Thyroid gland (tissue), 4 donors: Measurements from ENCODE around the gene DLG2. TPM values are rescaled to one million over a fixed set of nuclear protein-coding genes. Genes with fewer than 3 reads are reported as not detected.

Experiments
- DNase-seq, 2 donors: peaks; one replicate each; pipeline ENCODE4 v3.0.0-alpha.2; 2019
- H3K27ac ChIP-seq, 3 donors: fragments of 200-600 bp; sonication (generic); 1 replicate in 2 of 3; 2 replicates in 1 of 3; pipeline ENCODE4 v1.5.1; 2016 to 2019; ENCODE audit warnings: mild to moderate bottlenecking in 1 of 3, moderate library complexity in 1 of 3
- H3K27me3 ChIP-seq: fragments of 200-600 bp; sonication (generic); one replicate; pipeline ENCODE4 v1.5.1; 2019
- H3K36me3 ChIP-seq, 2 donors: fragments of 200-600 bp; sonication (generic); one replicate each; pipeline ENCODE4 v1.5.1; 2016 to 2019
- H3K4me1 ChIP-seq, 2 donors: fragments of 200-600 bp; sonication (generic); one replicate each; pipeline ENCODE4 v1.5.1; 2017 to 2019
- H3K4me3 ChIP-seq, 3 donors: fragments of 200-600 bp; sonication (generic); replicated peaks in 1 of 3; 1 replicate in 2 of 3; 2 replicates in 1 of 3; pipeline ENCODE4 v1.5.1; 2016; ENCODE audit warnings: mild to moderate bottlenecking in 1 of 3
- H3K9me3 ChIP-seq: fragments of 200-600 bp; sonication (generic); one replicate; pipeline ENCODE4 v1.5.1; 2017
- POLR2A ChIP-seq, 2 donors: fragments of 450-650 bp; IDR thresholded peaks; one replicate each; pipeline ENCODE4 v1.6.1; 2017; ENCODE audit warnings: antibody characterized with exemption in 2 of 2, mild to moderate bottlenecking in 2 of 2, moderate library complexity in 1 of 2
- WGBS, 2 donors: methylation state at CpG; one replicate each; pipeline ENCODE4 v1.1.5; 2017; 5-methylcytosine and 5-hydroxymethylcytosine counted together
- intact Hi-C: fragments of 100-400 bp; cut with DNase I; formaldehyde crosslinking; loops from one replicate; pipeline ENCODE4 v1.15.1; 2023
- total RNA-seq, 4 donors: library from RNA; depleted of rRNA; stranded (reverse); fragments of >200 nt; gene quantifications; one replicate each; pipeline ENCODE4 v1.2.3, GENCODE V29; 2016
- TF ChIP-seq, protein P1 (sequence below), 6 experiments: fragments of 200-600 bp in 3 of 6; fragments of 450-650 bp in 3 of 6; sonication (generic) in 3 of 6; IDR thresholded peaks; one replicate each; pipeline ENCODE4 v1.5.1; 2016 to 2019; ENCODE audit warnings: antibody characterized with exemption in 6 of 6, mild to moderate bottlenecking in 2 of 6, inconsistent platforms in 1 of 6, moderate library complexity in 1 of 6

Gene DLG2
- total RNA-seq, 4 donors from 2014 or later, result 29.4 to 79.4 (median 42.4) TPM

DNA sequence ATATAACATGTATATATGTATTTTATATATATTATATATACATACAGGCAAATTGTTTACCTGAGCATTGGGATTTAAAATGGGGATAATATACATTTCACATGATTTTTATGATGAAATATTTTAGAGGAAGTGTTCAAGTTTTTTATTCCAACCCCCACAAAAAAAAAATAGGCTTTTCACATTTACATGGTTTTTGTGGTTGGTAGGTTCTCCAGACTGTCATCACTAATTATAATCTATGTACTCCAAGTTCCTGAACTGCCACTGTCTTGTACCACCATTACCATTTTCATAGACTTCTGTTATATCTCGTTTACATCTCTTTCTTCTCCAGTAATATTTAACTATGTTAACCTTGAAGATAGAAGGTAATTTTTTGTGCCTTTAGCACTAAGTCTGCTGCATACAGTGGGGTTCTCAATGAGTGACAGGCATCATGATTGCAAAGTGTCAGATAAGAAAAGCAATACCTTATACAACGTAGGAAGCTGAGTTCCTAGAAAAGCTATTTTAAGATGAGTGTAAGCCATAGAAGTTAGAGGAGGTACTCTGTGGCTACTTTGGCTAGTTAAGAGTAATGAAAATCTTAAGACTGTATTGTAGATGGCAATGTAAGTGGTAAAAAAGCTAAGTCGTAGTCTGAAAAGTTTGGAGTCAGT lies 25.8 kb upstream of the DLG2 start:
- intact Hi-C loops, result no loop called here
- Histone ChIP-seq H3K4me3 (no peak overlapping the region), H3K36me3 (no peaks in the 10 kb centered on the region), H3K27me3 (no peaks in the 10 kb centered on the region), H3K4me1 (peaks cover 4 to 12% of the 10 kb centered on the region in 2 donors), H3K27ac (no peak overlapping the region), H3K9me3 (no peaks in the 10 kb centered on the region)
- DNase-seq, result no peak
- TF ChIP-seq, protein P1, sequence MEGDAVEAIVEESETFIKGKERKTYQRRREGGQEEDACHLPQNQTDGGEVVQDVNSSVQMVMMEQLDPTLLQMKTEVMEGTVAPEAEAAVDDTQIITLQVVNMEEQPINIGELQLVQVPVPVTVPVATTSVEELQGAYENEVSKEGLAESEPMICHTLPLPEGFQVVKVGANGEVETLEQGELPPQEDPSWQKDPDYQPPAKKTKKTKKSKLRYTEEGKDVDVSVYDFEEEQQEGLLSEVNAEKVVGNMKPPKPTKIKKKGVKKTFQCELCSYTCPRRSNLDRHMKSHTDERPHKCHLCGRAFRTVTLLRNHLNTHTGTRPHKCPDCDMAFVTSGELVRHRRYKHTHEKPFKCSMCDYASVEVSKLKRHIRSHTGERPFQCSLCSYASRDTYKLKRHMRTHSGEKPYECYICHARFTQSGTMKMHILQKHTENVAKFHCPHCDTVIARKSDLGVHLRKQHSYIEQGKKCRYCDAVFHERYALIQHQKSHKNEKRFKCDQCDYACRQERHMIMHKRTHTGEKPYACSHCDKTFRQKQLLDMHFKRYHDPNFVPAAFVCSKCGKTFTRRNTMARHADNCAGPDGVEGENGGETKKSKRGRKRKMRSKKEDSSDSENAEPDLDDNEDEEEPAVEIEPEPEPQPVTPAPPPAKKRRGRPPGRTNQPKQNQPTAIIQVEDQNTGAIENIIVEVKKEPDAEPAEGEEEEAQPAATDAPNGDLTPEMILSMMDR (IDR thresholded peaks at IDR 0.05), result no peak
- no peak for TF ChIP-seq POLR2A (IDR thresholded peaks at IDR 0.05)
- WGBS, 2 donors, result 79 to 88% methylated on average over 3 of the region's 3 CpGs

DNA sequence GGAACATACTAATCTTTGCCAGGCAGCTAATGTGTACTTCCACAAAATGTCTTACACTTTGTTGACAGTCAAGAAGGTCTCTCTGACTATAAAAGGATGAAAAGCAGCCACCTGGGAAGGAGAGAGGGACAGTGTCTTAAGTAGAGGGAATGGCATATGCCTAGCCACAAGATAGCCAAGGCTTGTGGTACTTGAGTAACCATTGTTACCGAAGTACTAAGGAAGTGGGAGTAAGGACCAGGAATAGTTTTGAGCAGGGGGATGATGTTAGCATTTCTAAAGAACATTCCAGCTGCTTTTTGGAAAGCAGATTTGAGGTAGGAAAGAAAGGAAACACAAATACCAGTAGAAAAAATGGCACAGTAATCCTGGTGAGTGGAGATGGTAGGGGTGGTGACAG lies 24.0 kb upstream of the DLG2 start:
- Histone ChIP-seq H3K36me3 (no peaks in the 10 kb centered on the region), H3K9me3 (no peaks in the 10 kb centered on the region), H3K4me3 (no peak overlapping the region), H3K27me3 (no peaks in the 10 kb centered on the region), H3K4me1 (peaks cover 10 to 16% of the 10 kb centered on the region in 2 donors), H3K27ac (no peak overlapping the region)
- no peak for DNase-seq
- no peak for TF ChIP-seq POLR2A (IDR thresholded peaks at IDR 0.05)
- TF ChIP-seq, protein P1 (IDR thresholded peaks at IDR 0.05), result no peak
- 89 to 98% methylated on average over 1 of the region's 1 CpG for WGBS, 2 donors
- intact Hi-C loops, result no loop called here

DNA sequence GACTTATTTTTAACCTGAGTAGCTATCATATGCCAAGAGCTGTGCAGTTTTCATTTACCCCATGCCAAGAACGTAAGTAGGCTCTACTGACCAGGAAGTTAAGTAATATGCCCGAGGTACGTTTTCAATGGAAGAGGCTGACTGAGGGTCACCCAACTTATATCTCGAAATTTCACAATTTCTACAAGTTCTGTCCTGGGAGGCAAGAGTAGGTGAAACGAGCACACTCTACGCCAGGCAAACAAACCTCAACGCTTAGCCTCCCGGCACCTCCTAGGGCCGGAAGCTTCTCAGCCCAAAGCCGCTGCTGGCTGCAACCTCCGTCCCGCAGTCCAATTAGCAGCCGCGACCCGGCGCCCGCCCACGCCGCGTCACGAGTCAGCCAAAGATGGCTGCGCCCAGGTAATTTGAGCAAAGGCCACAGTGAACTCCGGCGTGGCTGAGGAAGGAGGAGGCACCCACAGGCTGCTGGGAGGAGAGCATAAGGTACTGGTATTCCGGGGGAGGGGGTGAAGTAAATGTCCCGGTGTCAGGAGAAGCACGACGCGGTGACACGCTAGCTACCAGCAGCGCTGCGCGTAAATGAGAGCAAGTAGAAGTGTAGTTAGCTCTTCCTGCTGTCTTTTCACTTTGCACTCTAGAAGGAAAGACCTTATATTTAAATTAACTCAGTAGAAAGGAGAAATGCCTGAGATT lies 20.6 kb upstream of the DLG2 start, which contains the start of gene TMEM126A:
Gene TMEM126A, plus strand, starts transcription at position 364 of the 696 bp plus-strand sequence. CDS start 2,289 bp downstream, outside the sequence.
- peak; percentile 89 to 91 for DNase-seq
- intact Hi-C loops, result no loop called here
- Histone ChIP-seq H3K36me3 (no peaks in the 10 kb centered on the region), H3K9me3 (no peaks in the 10 kb centered on the region), H3K4me3 (peak within 1 kb of the TSS; percentile 5 to 57 (median 51)), H3K27ac (peak within 1 kb of the TSS; percentile 19 to 81 (median 69)), H3K27me3 (no peaks in the 10 kb centered on the region), H3K4me1 (peaks cover 10 to 16% of the 10 kb centered on the region in 2 donors)
- TF ChIP-seq POLR2A (IDR thresholded peaks at IDR 0.05), result peak; percentile 45 to 85
- TF ChIP-seq, protein P1 (IDR thresholded peaks at IDR 0.05), result no peak
- WGBS, 2 donors, result 0% methylated on average over 16 to 27 of the region's 33 CpGs

DNA sequence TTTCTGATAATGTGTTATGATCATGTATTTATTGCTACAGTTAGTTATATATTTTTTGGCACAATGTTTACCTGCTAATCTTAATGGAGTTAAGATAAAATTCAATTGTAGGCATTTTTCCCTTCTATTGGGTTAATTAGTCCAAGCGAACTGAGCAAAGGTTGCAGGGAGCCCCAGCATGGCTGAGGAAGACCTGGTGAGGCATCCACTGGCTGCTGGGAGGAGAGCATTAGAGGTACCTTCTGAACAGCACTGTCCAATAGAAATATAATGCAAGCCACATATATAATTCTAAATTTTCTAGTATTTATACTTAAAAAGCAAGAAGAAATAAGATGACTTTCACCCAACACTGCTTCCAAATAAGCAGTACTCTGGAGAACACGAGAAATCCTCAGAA lies 19.9 kb upstream of the DLG2 start:
- no peak for DNase-seq
- WGBS, 2 donors, result 47 to 53% methylated on average over 2 of the region's 2 CpGs
- Histone ChIP-seq H3K36me3 (no peaks in the 10 kb centered on the region), H3K4me3 (peak overlapping the region in 1 of 3 donors; percentile 57), H3K27ac (peak overlapping the region; percentile 19 to 81 (median 69)), H3K4me1 (peaks cover 10 to 16% of the 10 kb centered on the region in 2 donors), H3K27me3 (no peaks in the 10 kb centered on the region), H3K9me3 (no peaks in the 10 kb centered on the region)
- TF ChIP-seq POLR2A (IDR thresholded peaks at IDR 0.05), result no peak
- TF ChIP-seq, protein P1 (IDR thresholded peaks at IDR 0.05), result no peak
- intact Hi-C loops, result no loop called here

DNA sequence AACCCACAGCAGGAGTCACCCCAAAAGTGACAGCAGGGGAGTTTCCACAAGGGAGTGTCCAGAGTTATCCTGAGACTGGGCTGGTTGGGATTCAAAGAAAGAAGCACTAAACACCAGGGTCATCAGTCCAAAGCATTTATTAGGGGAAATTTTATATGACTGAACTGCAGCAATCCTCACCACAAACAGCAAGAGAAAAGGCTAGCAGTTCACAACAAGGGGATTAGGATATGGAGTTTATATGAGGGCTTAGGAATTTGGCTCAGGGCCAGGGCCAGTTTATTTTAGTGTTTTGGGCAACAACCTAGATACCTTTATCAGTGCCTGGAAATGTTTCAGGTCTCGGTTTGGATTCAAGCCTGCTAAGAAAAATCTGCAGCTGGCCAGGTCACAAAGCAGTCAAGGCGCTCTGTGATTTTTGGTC lies 16.1 kb upstream of the DLG2 start:
- DNase-seq, result no peak
- intact Hi-C loops, result no loop called here
- no peaks in the 10 kb centered on the region for H3K9me3 ChIP-seq

More for the DNA sequence above, 16.1 kb upstream of the DLG2 start:
- Histone ChIP-seq H3K4me3 (no peak overlapping the region), H3K36me3 (no peaks in the 10 kb centered on the region), H3K4me1 (peaks cover 5% of the 10 kb centered on the region in 2 donors), H3K27ac (no peak overlapping the region), H3K27me3 (no peaks in the 10 kb centered on the region)
- 57 to 60% methylated on average over 2 of the region's 2 CpGs for WGBS, 2 donors
- TF ChIP-seq, protein P1 (IDR thresholded peaks at IDR 0.05), result no peak
- no peak for TF ChIP-seq POLR2A (IDR thresholded peaks at IDR 0.05)
